Measurements from ENCODE around the gene COL11A2.
"Not testable (repeated sequence)": the region's sequence is repeated elsewhere in the genome, so short reads cannot be mapped to it uniquely, and the experiment has no call there.

The COL11A2 gene

DNA sequence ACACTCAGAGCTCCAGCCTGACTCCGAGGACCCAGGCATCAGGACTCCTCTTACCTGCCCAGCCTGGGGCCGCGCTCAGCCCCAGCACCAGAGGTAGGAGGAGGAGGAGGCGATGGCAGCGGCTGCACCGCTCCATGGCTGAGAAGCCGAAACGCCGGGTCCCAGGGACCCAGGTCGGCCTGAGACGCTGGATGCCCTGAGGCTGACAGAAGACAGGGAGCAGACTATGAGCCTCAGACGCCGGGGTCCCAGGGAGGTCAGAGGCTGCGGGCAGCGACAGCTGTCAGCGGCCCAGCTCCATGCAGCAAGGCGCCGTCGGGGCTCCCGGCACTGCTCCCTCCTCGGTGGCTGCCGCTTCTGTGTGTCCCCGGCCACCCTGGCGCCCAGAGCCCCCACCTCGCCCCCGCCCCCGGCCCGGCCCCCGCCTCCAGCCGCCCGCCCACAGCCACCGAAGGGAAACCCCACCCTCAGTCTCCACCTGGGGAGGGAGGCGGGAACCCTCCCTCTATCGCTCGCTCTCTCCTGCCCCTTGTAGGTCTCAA lies at the start of gene COL11A2:
COL11A2 (minus strand) TSS at position 363 of the 542 bp plus-strand sequence; CDS start at position 136, 227 bp downstream.
- peaks cover 10% of the 10 kb centered on the region for H3K4me1 ChIP-seq (ENCODE audit: control insufficient read depth, low read depth, low read length)
- no peaks in the 10 kb centered on the region for H3K9me3 ChIP-seq (ENCODE audit: control insufficient read depth, low read depth, low read length)
- no peak within 1 kb of the TSS for H3K27ac ChIP-seq (ENCODE audit: low read length)
- H3K36me3 ChIP-seq (ENCODE audit: control insufficient read depth, low read depth, low read length), result peaks cover 8% of the 10 kb centered on the region
- peaks cover 31% of the 10 kb centered on the region for H3K27me3 ChIP-seq (ENCODE audit: control insufficient read depth, insufficient read depth, low read length)
- peak within 1 kb of the TSS; percentile 67 for H3K4me3 ChIP-seq (ENCODE audit: low read length)
- no peak within 1 kb of the TSS for H3K9ac ChIP-seq (ENCODE audit: low read length)

DNA sequence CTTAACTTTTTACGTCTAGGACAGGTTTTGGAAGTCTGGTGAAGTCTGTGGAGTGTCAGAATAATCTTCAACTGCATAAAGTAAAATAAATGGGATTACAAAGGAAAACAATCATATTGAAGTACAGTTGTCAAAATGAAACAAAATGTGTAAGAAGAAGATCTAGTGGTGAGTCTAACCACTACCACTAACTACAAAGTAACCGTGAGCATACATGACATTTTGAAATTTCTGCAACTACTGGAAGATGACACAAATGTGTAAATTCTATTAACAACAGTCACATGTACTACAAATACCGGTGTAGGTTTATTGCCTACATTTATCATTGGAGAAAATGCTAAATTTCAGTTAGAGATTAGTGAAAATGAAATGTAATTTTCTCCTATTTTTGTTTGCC lies 49.7 kb upstream of the COL11A2 start:
- Histone ChIP-seq H3K27ac (ENCODE audit: low read length) (no peak overlapping the region), H3K36me3 (ENCODE audit: control insufficient read depth, low read depth, low read length) (no peaks in the 10 kb centered on the region), H3K9ac (ENCODE audit: low read length) (no peak overlapping the region), H3K9me3 (ENCODE audit: control insufficient read depth, low read depth, low read length) (no peaks in the 10 kb centered on the region), H3K4me1 (ENCODE audit: control insufficient read depth, low read depth, low read length) (no peaks in the 10 kb centered on the region), H3K4me3 (ENCODE audit: low read length) (no peak overlapping the region), H3K27me3 (ENCODE audit: control insufficient read depth, insufficient read depth, low read length) (peaks cover 8% of the 10 kb centered on the region)

DNA sequence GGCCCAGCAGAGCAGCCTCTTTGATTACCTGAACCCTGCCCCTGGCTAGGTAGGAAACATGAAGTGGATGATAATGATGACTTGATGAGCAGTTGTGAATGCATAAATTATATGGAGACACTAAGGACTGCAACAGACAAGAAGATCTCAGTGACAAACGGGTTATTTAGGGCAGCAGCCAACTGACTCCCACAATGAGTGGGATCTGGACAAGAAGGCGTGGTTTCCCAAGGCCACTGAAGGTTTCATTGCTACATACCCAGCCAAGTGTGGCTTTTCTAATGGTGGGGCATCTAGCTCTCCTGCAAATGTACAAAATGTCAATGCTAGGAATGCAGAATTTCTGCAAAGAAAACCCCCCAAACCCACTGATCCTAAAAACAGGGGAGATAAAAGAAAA lies 45.5 kb upstream of the COL11A2 start:
- Histone ChIP-seq H3K4me3 (ENCODE audit: low read length) (no peak overlapping the region), H3K9ac (ENCODE audit: low read length) (no peak overlapping the region), H3K4me1 (ENCODE audit: control insufficient read depth, low read depth, low read length) (peaks cover 5% of the 10 kb centered on the region), H3K27me3 (ENCODE audit: control insufficient read depth, insufficient read depth, low read length) (no peaks in the 10 kb centered on the region), H3K27ac (ENCODE audit: low read length) (no peak overlapping the region), H3K36me3 (ENCODE audit: control insufficient read depth, low read depth, low read length) (no peaks in the 10 kb centered on the region), H3K9me3 (ENCODE audit: control insufficient read depth, low read depth, low read length) (no peaks in the 10 kb centered on the region)

DNA sequence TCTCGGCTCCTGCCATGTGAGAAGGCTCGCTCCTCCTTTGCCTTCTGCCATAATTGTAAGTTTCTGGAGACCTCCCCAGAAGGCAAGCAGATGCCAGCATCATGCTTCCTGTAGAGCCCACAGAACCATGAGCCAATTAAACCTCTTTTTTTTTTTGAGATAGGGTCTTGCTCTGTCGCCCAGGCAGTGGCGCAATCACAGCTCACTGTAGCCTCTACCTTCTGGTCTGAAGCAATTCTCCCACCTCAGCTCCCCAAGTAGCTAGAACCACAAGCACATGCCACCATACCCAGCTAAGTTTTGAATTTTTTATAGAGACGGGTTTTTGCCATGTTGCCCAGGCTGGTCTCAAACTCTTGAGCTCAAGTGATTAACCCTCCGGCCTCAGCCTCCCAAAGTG lies 44.6 kb upstream of the COL11A2 start:
- H3K36me3 ChIP-seq (ENCODE audit: control insufficient read depth, low read depth, low read length), result no peaks in the 10 kb centered on the region
- H3K27ac ChIP-seq (ENCODE audit: low read length), result no peak overlapping the region
- no peaks in the 10 kb centered on the region for H3K9me3 ChIP-seq (ENCODE audit: control insufficient read depth, low read depth, low read length)
- peaks cover 5% of the 10 kb centered on the region for H3K4me1 ChIP-seq (ENCODE audit: control insufficient read depth, low read depth, low read length)
- no peak overlapping the region for H3K9ac ChIP-seq (ENCODE audit: low read length)
- no peaks in the 10 kb centered on the region for H3K27me3 ChIP-seq (ENCODE audit: control insufficient read depth, insufficient read depth, low read length)
- H3K4me3 ChIP-seq (ENCODE audit: low read length), result no peak overlapping the region

DNA sequence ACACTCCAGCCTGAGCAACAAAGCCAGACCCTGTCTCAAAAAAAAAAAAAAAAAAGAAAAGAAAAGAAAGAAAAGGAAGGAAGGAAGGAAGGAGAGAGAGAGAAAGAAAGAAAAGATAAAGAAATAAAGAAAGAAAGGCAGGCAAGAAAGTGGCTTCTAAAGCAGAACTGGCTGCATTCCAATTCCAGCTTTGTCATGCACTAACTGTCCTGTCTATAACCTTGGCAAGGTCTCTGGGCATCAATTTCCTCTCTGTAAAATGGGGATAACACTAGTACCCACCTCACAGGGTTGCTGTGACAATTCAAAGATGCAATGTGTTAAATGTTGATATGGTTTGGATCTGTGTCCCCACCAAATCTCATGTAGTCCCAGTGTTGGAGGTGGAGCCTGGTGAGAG lies 44.1 kb upstream of the COL11A2 start:
- no peak overlapping the region for H3K9ac ChIP-seq (ENCODE audit: low read length)
- H3K27me3 ChIP-seq (ENCODE audit: control insufficient read depth, insufficient read depth, low read length), result no peaks in the 10 kb centered on the region
- no peak overlapping the region for H3K4me3 ChIP-seq (ENCODE audit: low read length)
- H3K27ac ChIP-seq (ENCODE audit: low read length), result no peak overlapping the region
- no peaks in the 10 kb centered on the region for H3K36me3 ChIP-seq (ENCODE audit: control insufficient read depth, low read depth, low read length)
- H3K9me3 ChIP-seq (ENCODE audit: control insufficient read depth, low read depth, low read length), result no peaks in the 10 kb centered on the region
- H3K4me1 ChIP-seq (ENCODE audit: control insufficient read depth, low read depth, low read length), result peaks cover 5% of the 10 kb centered on the region

DNA sequence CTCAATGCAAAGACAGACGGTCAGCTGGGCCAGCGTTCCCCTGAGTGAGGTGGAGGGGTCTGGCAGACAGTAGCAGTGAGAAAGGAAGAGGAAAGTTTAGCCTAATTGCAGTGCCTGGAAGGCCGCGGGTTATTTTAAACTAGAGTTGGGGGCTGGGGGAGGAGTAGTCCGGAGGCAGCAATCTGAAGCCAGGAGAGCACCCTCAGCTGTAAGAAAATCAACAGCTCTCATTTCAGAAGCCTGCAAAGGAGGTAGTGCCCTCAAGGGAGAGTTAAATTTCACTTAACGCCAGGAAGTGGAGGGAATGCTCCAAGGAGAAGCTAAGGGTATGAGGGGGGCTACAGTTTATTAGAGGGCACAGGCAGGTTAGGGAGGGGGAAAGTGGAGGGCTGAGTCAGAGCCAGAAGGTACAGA lies 43.0 kb upstream of the COL11A2 start:
- H3K36me3 ChIP-seq (ENCODE audit: control insufficient read depth, low read depth, low read length), result no peaks in the 10 kb centered on the region
- H3K27ac ChIP-seq (ENCODE audit: low read length), result no peak overlapping the region

DNA sequence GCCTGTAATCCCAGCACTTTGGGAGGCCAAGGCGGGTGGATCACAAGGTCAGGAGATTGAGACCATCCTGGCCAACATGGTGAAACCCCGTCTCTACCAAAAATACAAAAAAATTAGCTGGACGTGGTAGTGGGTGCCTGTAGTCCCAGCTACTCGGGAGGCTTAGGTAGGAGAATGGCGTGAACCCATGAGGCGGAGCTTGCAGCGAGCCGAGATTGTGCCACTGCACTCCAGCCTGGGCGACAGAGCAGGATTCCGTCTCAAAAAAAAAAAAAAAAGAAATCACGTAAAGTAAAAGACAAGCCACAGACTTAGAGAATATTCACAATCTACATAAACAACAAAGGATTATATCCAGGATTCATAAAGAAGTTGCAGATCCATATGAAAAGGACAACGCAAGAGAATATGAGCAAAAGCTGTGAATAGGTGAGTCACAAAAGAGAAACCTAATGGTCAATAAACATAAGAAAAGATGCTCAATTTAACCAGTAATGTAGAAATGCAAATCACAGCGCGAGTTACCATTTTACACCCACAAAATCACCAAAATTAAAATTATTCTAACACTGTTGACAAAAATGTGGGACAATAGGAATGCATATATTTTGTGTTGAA lies 34.3 kb upstream of the COL11A2 start:
- H3K9ac ChIP-seq (ENCODE audit: low read length); H3K27me3 ChIP-seq (ENCODE audit: control insufficient read depth, insufficient read depth, low read length); H3K27ac ChIP-seq (ENCODE audit: low read length); H3K4me3 ChIP-seq (ENCODE audit: low read length); H3K36me3 ChIP-seq (ENCODE audit: control insufficient read depth, low read depth, low read length); H3K9me3 ChIP-seq (ENCODE audit: control insufficient read depth, low read depth, low read length): not testable (repeated sequence)
- peaks cover 10% of the 10 kb centered on the region for H3K4me1 ChIP-seq (ENCODE audit: control insufficient read depth, low read depth, low read length)

More for the DNA sequence above, 43.0 kb upstream of the COL11A2 start:
- peaks cover 5% of the 10 kb centered on the region for H3K4me1 ChIP-seq (ENCODE audit: control insufficient read depth, low read depth, low read length)
- H3K4me3 ChIP-seq (ENCODE audit: low read length), result no peak overlapping the region
- H3K27me3 ChIP-seq (ENCODE audit: control insufficient read depth, insufficient read depth, low read length), result no peaks in the 10 kb centered on the region
- no peaks in the 10 kb centered on the region for H3K9me3 ChIP-seq (ENCODE audit: control insufficient read depth, low read depth, low read length)
- no peak overlapping the region for H3K9ac ChIP-seq (ENCODE audit: low read length)

DNA sequence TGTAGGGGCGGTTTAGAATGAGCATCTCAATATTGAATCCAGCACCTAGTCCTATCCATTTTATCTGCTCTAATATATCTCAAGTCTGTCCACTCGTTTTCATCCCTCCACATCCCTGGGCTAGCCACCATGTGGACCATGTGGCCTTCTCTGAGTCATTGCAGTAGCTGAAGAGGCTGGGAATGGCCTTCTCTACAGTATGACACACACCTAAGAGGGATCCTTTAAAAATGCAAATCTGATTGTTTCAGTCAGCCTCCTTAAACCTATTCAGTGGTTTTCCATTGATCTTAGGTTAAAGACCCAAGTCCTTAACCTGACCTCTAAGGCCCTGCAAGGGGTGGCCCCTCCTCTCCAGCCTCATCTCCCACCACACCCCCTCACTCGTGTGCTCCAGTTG lies 25.4 kb upstream of the COL11A2 start:
- peaks cover 75% of the 10 kb centered on the region for H3K27me3 ChIP-seq (ENCODE audit: control insufficient read depth, insufficient read depth, low read length)
- H3K27ac ChIP-seq (ENCODE audit: low read length), result no peak overlapping the region
- H3K36me3 ChIP-seq (ENCODE audit: control insufficient read depth, low read depth, low read length), result no peaks in the 10 kb centered on the region
- peaks cover 2% of the 10 kb centered on the region for H3K4me1 ChIP-seq (ENCODE audit: control insufficient read depth, low read depth, low read length)
- H3K4me3 ChIP-seq (ENCODE audit: low read length), result no peak overlapping the region
- no peaks in the 10 kb centered on the region for H3K9me3 ChIP-seq (ENCODE audit: control insufficient read depth, low read depth, low read length)
- H3K9ac ChIP-seq (ENCODE audit: low read length), result no peak overlapping the region

DNA sequence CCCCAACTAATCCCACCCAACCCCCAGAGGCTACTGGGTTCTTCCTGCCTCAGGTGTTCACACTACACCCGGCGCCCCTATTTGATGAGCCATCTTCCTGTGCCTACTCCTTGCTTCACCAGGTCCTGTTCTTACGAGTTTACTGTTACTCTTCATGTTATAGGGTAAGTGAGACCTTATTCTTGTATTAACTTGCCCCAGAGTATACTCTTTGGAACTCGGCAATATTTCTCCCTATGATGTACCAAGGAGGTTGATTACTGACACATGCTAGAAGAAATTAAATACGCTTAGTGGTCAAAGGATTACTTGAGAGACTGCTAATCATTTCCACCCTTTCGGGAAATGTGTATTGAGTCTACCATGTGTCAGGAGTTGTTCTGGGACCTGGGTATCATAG lies 25.0 kb upstream of the COL11A2 start:
- Histone ChIP-seq H3K36me3 (ENCODE audit: control insufficient read depth, low read depth, low read length) (no peaks in the 10 kb centered on the region), H3K27ac (ENCODE audit: low read length) (no peak overlapping the region), H3K4me1 (ENCODE audit: control insufficient read depth, low read depth, low read length) (peaks cover 4% of the 10 kb centered on the region), H3K4me3 (ENCODE audit: low read length) (no peak overlapping the region), H3K9me3 (ENCODE audit: control insufficient read depth, low read depth, low read length) (no peaks in the 10 kb centered on the region), H3K9ac (ENCODE audit: low read length) (no peak overlapping the region), H3K27me3 (ENCODE audit: control insufficient read depth, insufficient read depth, low read length) (peaks cover 80% of the 10 kb centered on the region)

DNA sequence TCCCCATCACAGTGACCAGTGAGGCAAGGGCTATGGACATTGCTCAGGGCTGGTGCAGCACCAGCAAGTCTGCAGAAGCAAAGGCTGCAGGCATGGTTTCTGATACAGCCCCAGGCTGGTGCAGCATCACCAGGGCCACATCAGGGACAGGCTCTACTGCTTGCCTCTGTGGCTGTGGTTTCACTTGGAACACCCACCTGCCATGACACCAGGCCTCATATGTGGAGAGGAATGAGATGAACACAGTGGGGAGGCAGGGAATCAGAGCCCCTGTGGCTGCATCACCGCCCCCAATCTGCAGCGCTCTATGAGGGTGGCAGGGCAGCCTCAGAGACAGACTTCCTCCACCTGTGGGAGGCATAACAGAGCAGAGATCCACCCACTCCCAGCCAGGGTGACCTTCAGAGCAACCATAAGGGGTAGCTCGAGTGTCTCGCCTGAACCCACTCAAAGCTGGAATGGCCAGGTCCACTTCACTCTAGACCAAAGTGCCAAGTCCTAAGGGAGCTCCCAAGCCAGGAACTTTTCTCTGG lies 23.9 kb upstream of the COL11A2 start:
- H3K9me3 ChIP-seq (ENCODE audit: control insufficient read depth, low read depth, low read length), result no peaks in the 10 kb centered on the region
- H3K36me3 ChIP-seq (ENCODE audit: control insufficient read depth, low read depth, low read length), result no peaks in the 10 kb centered on the region
- H3K4me1 ChIP-seq (ENCODE audit: control insufficient read depth, low read depth, low read length), result peaks cover 9% of the 10 kb centered on the region
- H3K4me3 ChIP-seq (ENCODE audit: low read length), result no peak overlapping the region
- H3K27ac ChIP-seq (ENCODE audit: low read length), result no peak overlapping the region
- H3K27me3 ChIP-seq (ENCODE audit: control insufficient read depth, insufficient read depth, low read length), result peaks cover 89% of the 10 kb centered on the region
- H3K9ac ChIP-seq (ENCODE audit: low read length), result no peak overlapping the region

DNA sequence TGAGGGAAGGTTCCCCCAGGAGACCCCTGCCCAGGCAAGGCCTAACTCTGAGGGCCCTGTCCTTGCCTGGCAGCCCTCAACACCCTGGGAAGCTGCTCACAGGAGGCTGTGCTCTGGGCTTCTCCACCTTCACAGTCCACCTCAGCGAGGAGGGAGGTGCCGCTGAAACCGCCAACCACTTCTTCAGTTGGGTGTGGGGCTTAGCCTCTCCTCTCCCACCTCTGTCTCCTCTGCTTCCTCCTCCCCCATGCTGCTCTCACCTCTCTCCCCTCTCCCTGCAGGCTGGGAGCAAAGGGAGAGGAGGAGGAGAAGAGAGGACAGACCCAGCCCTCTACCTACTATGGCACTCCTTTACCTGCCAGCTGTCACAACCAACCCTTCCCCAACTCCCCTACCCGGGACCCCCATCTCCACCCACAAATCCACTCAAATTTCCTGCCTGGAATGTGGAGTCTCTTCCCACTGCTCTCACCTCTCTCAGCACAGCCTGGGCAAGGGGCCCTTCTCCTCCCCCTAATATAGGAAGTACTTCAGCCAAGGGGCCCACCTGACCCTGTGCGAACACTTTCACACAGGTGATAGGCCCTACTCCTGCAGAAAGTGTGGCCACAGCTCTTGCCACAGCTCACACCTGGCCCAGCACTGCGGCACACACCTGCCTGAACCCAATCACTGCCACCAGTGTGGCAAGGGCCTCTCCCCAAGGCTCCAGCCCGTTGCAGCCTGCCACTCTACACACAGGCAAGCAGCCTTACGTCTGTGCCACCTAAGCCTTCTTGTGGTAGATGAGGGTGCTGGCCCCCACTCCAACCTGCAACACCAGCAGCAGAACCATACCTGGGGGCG lies 23.2 kb upstream of the COL11A2 start:
- Histone ChIP-seq H3K27ac (ENCODE audit: low read length) (no peak overlapping the region), H3K36me3 (ENCODE audit: control insufficient read depth, low read depth, low read length) (peaks cover 4% of the 10 kb centered on the region), H3K4me3 (ENCODE audit: low read length) (no peak overlapping the region), H3K9me3 (ENCODE audit: control insufficient read depth, low read depth, low read length) (no peaks in the 10 kb centered on the region), H3K9ac (ENCODE audit: low read length) (no peak overlapping the region), H3K4me1 (ENCODE audit: control insufficient read depth, low read depth, low read length) (peaks cover 9% of the 10 kb centered on the region), H3K27me3 (ENCODE audit: control insufficient read depth, insufficient read depth, low read length) (peaks cover 95% of the 10 kb centered on the region)
